Retinal pigment epithelial cell (primary cell): Measurements from ENCODE around the gene ORC6.

Source experiments
- DNase-seq: peaks from one replicate; pipeline ENCODE4 v3.0.0-alpha.2; 2010; ENCODE audit warnings: low read depth
- H3K4me3 ChIP-seq: 2 replicates; pipeline ENCODE4 v1.5.1; 2011; ENCODE audit warnings: mild to moderate bottlenecking, low read length, control low read depth, moderate library complexity
- TF ChIP-seq, protein P1 (sequence below): conservative IDR thresholded peaks from 2 replicates; pipeline ENCODE4 v1.5.1; 2011; ENCODE audit warnings: low read depth, low read length, control low read depth, inconsistent platforms

Gene ORC6

DNA sequence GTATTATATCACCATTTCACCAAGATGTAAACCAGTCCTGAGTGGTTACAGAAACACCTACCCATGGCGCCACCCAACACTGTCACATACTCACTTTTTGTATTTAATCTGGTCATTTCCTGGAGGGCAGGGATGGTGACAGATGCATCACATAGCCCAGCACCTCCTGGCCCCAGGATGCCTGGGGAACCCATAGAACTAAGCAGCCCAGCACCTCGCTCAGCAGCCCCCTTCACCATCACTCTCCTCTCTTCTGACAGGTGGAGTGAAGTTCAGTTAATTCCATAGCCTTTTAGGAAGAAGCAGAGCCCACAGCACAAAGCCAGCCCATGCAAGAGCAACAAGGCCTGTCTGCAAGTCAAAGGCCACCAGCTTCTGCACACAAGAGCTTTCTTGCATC is 31.2 kb downstream of the ORC6 start:
- TF ChIP-seq, protein P1, sequence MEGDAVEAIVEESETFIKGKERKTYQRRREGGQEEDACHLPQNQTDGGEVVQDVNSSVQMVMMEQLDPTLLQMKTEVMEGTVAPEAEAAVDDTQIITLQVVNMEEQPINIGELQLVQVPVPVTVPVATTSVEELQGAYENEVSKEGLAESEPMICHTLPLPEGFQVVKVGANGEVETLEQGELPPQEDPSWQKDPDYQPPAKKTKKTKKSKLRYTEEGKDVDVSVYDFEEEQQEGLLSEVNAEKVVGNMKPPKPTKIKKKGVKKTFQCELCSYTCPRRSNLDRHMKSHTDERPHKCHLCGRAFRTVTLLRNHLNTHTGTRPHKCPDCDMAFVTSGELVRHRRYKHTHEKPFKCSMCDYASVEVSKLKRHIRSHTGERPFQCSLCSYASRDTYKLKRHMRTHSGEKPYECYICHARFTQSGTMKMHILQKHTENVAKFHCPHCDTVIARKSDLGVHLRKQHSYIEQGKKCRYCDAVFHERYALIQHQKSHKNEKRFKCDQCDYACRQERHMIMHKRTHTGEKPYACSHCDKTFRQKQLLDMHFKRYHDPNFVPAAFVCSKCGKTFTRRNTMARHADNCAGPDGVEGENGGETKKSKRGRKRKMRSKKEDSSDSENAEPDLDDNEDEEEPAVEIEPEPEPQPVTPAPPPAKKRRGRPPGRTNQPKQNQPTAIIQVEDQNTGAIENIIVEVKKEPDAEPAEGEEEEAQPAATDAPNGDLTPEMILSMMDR: no peak
- DNase-seq: no peak
- no peak overlapping the region for H3K4me3 ChIP-seq

DNA sequence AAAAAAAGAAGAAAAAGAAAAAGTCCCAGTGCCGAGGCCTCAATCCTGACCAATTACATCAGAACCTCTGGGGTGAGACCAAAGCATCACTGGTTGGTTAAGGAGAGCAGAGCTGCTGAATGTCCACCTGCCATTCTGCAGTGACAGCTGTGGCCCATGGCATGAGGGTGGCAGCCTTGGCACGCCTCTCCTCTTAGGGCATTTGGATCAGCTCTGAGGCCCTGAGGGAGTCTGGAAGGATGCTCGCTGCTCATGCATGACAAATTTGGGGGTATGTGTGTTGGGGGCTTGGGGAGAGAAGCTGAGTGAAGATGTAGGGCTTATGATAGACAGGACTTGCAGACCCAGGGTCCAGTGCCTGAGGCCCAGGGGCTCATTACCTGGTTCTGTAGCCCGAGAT is 32.4 kb downstream of the ORC6 start:
- no peak overlapping the region for H3K4me3 ChIP-seq
- TF ChIP-seq, protein P1: no peak
- DNase-seq: no peak

DNA sequence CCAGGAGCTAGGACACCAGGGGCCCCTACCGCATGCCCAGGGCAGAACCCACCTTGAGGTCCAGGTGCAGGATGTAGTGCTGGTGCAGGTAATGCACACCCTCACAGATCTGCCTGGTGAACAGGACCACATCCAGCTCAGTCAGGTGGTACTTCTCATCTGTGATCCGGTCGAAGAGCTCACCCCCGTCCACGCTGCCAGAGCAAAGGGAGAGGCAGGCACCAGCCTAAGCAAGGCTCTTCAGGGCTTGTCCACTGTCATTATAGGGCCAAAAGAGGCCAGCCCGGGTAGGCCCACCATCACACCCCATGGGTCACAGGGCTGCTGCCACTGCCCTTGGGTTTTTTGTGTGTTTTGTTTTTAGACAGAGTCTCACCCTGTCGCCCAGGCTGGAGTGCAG is 37.7 kb downstream of the ORC6 start:
- no peak for DNase-seq
- TF ChIP-seq, protein P1: no peak
- H3K4me3 ChIP-seq: no peak overlapping the region

DNA sequence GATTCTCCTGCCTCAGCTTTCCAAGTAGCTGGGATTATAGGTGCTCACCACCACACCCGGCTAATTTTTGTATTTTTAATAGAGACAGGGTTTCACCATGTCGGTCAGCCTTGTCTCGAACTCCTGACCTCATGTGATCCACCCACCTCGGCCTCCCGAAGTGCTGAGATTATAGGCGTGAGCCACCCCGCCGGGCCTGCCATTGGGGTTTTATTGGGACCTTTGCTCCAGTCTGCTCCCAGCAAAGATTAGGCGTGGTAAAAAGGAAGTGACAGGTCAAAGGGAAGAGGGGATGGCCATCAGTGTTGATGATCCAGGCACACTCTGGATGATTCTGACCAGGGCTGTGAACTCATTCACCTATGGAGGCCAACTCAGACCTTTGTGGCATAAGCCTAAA is 38.2 kb downstream of the ORC6 start:
- TF ChIP-seq, protein P1: no peak
- no peak for DNase-seq
- H3K4me3 ChIP-seq: no peak overlapping the region

DNA sequence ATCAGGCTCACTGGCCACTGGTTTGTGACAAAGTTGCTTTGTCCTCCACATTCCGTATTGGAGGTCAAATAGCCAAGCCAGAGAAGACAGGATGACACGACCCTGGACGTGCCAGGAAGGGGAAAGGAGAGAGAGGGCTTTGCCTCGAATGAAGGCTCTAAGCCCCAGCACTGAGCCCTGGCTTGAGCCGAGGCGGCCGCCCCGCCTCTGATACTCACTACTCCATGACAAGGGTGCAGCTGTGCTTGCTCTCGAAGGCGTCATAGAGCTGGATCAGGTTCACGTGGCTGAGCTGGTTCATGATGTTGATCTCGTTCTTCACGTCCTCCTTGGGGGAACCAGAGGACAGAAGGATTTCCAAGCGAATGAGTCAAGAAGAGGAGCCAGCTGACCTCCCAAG is 39.3 kb downstream of the ORC6 start:
- no peak for DNase-seq
- no peak overlapping the region for H3K4me3 ChIP-seq
- TF ChIP-seq, protein P1: no peak

DNA sequence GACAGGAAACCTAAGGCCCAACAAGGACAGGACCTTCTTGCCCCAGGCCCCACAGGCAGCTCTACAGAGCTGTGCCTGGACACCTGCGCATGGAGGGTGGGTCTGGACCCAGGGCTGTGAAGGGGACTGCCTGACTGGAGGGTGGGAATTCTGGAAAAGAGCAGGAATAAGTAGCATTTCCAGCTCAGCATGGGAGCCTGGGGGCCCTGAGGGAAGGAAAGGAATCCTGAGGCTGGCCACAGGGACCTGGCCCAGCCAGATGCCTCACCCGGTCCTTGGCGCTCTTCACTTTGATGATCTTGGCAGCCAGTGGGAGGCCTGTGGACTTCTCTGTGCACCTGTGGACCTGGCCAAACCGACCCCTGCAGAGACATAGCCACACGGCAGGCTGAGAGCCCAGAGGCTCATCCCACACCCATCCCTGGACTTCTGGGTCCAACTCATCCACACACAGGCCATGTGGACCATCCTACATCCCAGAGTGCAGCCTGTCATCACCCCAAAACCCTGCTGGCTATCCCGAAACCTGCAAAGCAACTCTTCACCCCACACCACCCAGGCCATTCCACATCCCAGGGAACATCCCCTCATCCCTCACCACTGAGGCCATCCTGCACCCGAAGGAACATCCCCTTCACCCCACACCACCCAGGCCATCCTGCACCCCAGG is 40.0 kb downstream of the ORC6 start:
- TF ChIP-seq, protein P1: no peak
- no peak overlapping the region for H3K4me3 ChIP-seq
- DNase-seq: no peak

DNA sequence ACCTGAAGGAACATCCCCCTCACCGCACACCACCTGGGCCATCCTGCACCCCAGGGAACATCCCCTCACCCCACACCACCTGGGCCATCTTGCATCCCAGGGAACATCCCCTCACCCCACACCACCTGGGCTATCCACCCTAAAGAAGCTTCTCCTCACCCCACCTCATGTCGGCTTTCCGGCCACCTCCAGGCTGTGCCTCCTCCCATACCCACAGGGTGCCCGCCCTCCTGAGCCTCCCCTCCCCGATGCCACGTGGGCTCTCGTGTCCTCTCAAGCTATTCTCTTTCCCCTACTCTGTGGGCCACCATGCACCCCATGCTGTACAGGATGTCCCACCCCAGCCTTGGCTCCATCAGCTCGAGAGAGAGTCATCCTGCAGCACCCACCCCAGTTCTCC is 40.7 kb downstream of the ORC6 start:
- TF ChIP-seq, protein P1: no peak
- H3K4me3 ChIP-seq: no peak overlapping the region
- DNase-seq: no peak
